ENCODE data around the gene TK2.
"Not testable (repeated sequence)": the region's sequence is repeated elsewhere in the genome, so short reads cannot be mapped to it uniquely, and the experiment has no call there.

The TK2 gene

GRCh38 chr16:66572356-66572755 is 22.4 kb upstream of the TK2 start:
- no peak for FAIRE-seq

DNA sequence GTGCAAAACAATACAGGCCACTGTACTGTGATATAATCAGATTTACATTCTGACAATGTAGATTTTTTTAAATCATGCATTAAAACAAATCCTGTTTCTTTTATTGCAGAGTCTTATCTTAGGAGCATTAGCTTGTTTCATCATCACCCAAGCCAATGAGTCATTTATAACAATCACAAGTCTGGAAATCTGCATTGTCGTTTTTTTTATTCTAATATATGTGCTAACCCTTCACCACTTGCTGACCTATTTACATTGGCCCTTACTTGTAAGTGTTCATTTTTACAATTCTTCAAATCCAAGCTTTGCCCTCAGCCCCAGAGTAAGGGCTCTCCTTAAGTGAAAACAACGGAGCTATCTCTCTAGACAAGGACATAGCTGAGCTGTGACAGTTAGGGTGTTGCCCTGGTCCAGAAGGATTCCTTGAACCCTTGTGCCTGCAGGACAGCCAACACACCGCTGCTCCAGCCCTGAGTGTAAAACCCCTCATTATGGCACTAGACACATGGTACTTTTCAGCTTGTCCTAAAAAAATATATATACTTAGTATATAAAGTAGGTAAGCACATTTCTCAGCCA is 20.0 kb upstream of the TK2 start:
- FAIRE-seq = no peak

GRCh38 chr16:66569131-66569530 is 19.2 kb upstream of the TK2 start:
- no peak for FAIRE-seq

- FAIRE-seq = no peak
Observed at GRCh38 chr16:66568355-66568754, 18.4 kb upstream of the TK2 start.

GRCh38 chr16:66567270-66567669 is 17.3 kb upstream of the TK2 start:
- FAIRE-seq = not testable (repeated sequence)

DNA sequence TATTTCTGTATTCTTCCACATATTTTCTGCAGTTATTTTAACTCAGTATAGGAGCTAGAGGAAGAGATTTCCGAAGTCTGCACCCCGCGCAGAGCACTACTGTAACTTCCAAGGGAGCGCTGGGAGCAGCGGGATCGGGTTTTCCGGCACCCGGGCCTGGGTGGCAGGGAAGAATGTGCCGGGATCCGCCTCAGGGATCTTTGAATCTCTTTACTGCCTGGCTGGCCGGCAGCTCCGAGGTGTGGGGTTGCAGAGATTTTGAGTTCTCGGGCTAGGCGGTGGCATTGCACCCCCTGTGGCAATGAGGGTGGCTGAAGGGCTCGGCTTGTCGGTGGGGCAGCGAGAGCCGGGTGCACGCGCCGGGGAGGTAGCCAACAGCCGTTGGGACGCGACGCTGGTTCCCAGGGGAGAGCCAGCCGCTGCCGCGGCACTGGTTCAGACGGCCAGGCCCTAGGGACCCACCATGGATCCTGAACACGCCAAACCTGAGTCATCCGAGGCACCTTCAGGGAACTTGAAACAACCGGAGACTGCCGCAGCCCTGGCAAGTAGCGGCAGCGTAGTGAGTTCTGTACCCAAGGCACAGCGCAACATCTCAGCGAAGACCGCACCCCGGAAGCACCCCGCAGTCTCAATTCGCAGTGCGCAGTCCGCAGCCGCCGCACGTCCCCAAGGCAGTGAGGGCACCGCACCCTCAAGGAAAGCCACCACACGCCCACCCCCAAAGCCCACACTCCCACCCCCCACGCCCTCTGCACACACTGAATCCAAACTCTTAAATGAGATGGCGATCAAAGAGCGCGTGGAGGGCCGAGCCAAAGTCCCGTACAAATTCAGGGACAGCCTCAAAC is 16.4 kb upstream of the TK2 start, which contains the start of gene CMTM1:
CMTM1 (plus strand) TSS at position 389 of the 851 bp plus-strand sequence; CDS start at position 464, 75 bp downstream.
- FAIRE-seq = no peak

DNA sequence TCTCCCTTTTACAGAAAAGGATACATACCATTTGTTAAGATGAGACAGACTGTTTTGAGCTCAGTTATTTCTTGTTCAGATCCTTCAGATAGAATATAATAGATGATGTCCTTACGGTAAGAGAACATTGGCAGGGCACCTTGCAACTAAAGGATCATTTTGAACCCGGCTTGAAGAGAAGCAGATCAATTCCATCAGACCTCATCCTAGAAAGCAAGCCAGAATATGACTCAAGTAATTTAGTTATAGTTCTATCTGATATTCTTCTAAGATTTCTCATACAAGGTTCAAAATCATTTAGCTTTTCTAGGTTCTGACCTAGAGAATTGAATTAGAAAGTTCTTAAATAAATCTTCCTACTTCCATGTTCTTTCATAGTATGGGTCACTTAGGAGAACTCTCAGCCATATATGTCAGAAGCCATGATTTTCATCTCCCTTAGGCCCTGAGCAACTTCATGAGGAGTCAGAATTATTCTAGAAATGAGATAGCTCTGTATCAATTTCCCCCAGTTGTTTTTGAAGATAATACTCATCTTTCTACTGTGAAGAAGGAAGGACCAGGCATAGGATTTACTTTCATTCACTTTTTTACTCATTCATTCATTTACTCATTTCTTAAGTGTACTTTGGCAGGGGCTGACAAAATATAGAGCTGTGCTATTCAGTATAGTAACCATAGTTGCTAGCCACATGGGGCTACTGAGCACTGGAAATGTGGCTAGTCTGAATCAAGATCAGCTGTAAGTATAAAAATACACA is 13.8 kb upstream of the TK2 start:
- FAIRE-seq = no peak

DNA sequence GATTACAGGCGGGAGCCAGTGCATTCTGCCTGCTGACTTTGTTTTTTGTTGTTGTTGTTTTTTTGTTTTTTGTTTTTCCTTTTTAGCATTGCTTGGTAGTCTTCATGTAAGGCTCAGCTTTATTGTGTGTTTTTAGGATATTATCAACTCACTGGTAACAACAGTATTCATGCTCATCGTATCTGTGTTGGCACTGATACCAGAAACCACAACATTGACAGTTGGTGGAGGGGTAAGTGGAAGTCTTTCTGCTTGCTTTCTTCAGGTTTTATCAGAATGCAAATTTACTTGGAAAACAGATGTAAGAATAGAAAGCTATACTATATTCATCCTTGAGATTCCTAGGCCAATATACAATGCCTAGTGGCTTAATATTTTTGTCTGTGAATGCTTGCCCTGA is 13.1 kb upstream of the TK2 start:
- no peak for FAIRE-seq

DNA sequence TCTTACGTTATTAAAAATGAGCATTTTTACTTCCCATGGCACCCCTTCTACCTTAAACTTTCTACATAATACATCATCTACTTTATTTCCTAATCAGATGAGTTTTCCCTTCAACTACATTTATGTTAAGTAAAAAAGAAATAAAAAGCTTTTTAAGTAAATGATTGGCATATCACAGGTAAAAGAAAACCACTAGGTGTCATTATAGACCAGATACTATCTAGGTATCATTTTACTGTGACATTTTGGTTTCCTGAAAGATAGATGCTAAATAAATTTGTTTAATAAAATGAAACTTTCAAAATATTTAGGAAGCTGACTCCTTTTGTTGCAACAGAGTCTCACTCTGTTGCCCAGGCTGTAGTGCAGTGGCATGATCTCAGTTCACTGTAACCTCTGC is 12.5 kb upstream of the TK2 start:
- peak; percentile 34 for FAIRE-seq

DNA sequence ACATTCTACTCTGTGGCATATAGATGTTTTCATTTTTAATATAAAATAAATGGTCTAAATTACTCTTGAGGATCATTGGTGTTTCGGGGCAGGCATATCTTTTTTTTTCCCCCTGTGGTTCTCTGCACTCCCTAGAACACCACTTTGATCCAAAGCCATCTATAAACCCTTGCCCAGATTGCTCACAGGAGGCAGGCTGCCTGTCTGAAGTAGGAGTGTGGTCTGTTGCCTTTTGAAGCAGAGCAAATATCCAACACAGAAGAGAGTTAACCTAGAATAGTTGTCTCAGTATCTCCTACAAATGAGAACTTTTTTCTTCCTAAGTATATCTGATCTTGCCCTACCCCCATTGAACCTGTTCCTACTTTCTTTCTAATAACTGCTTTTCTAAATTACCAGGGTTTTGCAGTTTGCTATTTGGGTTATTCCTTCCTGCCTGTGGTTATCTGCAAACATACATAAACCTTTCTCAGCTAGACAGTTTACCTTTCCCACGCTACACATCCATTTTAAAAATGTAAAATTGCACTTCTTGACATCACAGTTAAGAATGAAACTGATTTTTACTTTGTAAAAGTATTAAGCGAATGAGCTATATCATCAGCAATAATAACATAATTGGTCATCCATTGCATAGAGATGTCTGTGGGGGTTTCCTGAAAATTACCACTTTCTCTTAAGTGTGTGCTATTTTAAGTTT is 11.6 kb upstream of the TK2 start:
- FAIRE-seq = no peak

GRCh38 chr16:66560107-66560506 is 10.2 kb upstream of the TK2 start:
- no peak for FAIRE-seq

- FAIRE-seq = no peak
Observed at GRCh38 chr16:66554495-66554894, 4.6 kb upstream of the TK2 start.

DNA sequence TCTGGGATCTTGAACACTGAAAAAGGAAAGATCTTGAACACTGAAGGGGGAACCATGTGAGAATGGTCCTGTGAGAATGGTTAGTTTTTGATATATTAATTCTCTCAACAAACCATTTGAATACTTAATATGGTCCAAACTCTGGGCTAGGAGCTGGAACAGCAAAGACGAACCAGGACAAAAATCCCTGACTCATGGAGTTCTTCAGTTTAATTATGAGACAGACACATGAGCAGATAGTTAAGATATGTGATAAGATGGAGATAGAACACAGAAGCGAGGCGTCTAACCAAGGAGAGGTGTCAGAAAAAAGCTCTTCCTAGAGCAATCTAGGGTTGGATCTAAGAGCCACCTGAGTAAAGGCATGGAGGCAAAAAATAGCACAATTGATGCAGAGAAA is 4.1 kb upstream of the TK2 start:
- FAIRE-seq = no peak

- no peak for FAIRE-seq
Observed at GRCh38 chr16:66553223-66553622, 3.3 kb upstream of the TK2 start.

DNA sequence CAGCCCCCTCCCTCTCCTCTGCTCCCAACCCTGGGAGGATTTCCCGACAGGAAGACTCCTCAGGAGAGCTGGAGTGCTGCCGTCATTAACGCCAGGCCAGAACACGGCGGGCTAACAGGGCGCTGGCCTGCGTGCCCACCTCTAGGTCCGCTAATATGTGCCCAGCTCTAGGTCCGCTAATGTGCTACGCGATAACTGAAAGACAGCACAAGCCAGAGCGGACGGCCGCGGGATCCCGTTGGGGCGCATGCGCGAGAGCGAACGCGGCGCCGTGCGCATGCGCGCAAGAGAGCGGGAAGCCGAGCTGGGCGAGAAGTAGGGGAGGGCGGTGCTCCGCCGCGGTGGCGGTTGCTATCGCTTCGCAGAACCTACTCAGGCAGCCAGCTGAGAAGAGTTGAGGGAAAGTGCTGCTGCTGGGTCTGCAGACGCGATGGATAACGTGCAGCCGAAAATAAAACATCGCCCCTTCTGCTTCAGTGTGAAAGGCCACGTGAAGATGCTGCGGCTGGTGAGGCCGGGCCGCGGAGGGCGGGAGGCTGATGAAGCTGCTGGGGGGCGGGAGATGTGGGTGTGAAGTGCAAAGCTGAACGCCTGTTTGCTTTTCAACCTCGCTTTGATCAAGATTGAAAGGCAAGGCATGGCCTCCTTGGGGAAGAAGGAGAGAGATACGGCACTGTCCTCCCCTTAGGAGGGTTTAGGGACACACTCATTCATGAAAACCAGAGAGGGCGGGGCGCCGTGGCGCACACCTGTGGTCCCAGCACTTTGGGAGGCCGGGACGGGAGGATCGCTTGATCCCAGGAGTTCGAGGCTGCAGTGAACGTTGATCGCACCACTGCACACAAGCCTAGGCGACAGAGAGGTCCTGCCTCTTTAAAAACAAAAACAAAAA is 2.6 kb upstream of the TK2 start, which contains the start of gene CKLF:
CKLF (plus strand) TSS at position 291 of the 892 bp plus-strand sequence; CDS start at position 431, 140 bp downstream.
- no peak for FAIRE-seq

GRCh38 chr16:66551788-66552285 is 1.9 kb upstream of the TK2 start:
- FAIRE-seq = no peak

GRCh38 chr16:66551348-66551759 is 1.4 kb upstream of the TK2 start:
- FAIRE-seq = no peak

DNA sequence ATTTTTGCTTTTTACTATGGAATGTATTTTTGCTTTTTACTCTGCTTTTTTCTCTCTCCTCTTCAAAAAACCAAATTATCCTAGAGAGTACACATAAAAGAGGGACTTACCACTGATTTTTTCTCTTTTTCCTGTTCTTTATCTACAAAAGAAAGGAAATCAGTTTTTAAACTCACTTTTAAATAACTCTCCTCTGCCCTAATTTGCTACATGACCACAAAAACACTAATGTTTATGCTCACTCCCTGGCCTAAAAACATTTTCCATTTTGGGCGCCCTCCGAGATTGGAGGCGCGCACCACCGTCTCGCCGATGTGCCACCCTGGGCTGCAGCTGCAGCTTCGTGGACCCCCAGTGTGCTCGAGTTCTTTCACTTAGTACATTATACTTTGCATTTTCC is 1.1 kb downstream of the TK2 start:
- no peak for FAIRE-seq

DNA sequence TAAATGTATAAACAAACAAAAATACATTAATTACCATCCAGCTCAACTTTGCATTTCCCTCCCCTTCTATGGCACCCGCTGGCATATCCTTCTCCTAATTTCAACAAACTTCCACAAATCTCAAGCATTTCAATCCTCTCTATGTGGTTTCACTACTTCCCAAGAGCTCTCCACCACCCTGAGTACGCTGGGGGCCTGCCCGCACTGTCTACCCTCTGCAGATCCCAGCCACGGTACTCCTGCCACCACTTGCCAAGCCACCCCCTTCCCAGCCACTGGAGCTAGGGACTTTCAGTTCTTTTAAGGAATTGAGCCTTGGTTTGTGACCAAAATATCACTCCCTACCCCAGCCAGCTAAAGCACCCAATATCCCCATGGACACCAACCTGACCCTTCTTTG is 1.9 kb downstream of the TK2 start:
- no peak for FAIRE-seq

DNA sequence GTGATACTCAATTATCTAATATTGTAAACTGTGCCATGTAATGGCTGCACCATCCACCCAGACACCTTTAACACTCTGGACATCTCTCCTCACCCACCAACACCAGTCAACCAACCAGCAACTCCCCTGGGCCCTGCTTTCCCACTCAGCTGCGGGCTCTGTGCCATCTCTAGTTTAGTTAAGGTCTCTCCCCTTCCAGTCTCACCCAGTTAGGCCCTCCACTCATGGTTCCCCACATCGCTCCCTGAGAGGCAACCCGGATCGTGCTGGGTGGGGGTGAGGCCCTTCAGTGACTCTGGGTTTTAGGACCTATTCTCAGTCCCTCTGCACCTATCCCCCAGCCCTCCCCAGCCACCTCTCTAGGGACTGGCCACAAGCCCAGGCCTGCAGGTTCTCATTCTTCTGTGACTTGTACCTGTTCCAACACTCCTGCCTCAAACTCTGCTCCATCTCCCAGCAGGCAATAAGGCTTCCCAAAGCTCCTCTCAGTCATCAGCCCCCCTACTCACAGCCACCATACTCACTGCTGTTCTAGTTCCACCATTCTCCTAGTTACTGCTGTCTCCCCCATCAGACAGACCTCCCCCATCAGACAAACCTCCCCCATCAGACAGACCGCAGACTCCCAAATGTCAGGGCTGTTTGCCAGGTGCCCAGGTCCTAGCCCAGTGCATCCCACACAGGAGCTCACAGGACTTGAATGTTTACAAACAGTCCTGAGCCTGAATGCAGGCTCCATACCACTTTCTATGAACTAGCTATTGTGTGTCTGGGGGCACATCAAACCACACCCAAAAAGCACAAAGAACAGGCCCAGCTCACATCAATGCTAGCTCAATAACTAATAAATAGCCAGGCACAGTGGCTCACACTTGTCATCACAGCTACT is 2.6 kb downstream of the TK2 start:
- FAIRE-seq = no peak
